ENCODE data around the gene PTPN1. TPM values are rescaled to one million over a fixed set of nuclear protein-coding genes. Genes with fewer than 3 reads are reported as not detected.
A peak's percentile ranks its signal among the peaks of the same experiment; 100 is the strongest.

PTPN1 gene
- polyA plus RNA-seq, 3 donors: 12.4 to 21.4 (median 19.1) TPM

GRCh38 chr20:50482396-50482981, 27.7 kb upstream of the PTPN1 start:
- Mint-ChIP-seq H3K9me3 (peaks cover 0 to 4% (median 1%) of the 10 kb centered on the region in 7 donors), H3K27me3 (ENCODE audit: low read depth in 3 of 3) (no peaks in the 10 kb centered on the region), H3K4me3 (peak overlapping the region in 1 of 2 donors; percentile 96), H3K27ac (peak overlapping the region in 5 of 7 donors; percentile 36 to 98 (median 96)), H3K4me1 (peaks cover 41% of the 10 kb centered on the region), H3K36me3 (no peaks in the 10 kb centered on the region)
- Histone ChIP-seq H3K9ac (ENCODE audit: insufficient read depth, low read length, poor library complexity, severe bottlenecking) (no peak overlapping the region), H2AFZ (ENCODE audit: insufficient read depth, low read depth, low read length, poor library complexity, severe bottlenecking) (no peak overlapping the region), H3K4me3 (replicated peaks in 1 of 3; ENCODE audit: low read depth in 2 of 3, low read length in 3 of 3) (no peak overlapping the region), H3K27ac (ENCODE audit: low read depth in 1 of 2, low read length in 2 of 2) (no peak overlapping the region), H3K27me3 (ENCODE audit: control insufficient read depth in 2 of 2, insufficient read depth in 2 of 2, low read length in 2 of 2) (no peaks in the 10 kb centered on the region), H3K4me1 (ENCODE audit: control insufficient read depth in 1 of 2, insufficient read depth in 2 of 2, low read length in 2 of 2) (peaks cover 31 to 36% of the 10 kb centered on the region in 2 donors), H3K9me3 (replicated peaks in 1 of 2; ENCODE audit: control insufficient read depth in 1 of 2, insufficient read depth in 1 of 2, low read length in 2 of 2) (peaks cover 0 to 3% of the 10 kb centered on the region in 2 donors), H3K79me2 (ENCODE audit: insufficient read depth, low read length) (no peaks in the 10 kb centered on the region), H4K20me1 (ENCODE audit: insufficient read depth, low read length) (no peaks in the 10 kb centered on the region), H3K4me2 (replicated peaks; ENCODE audit: extremely low read depth, low read length, poor library complexity, severe bottlenecking) (no peak overlapping the region), H3K36me3 (replicated peaks in 1 of 2; ENCODE audit: control insufficient read depth in 1 of 2, insufficient read depth in 2 of 2, low read length in 2 of 2) (no peaks in the 10 kb centered on the region)
- intact Hi-C loops (cut with micrococcal nuclease): loop anchor here in 1 of 2 donors (2.0 kb wide), 1 partner anchor 34 kb away; no protein-coding TSS in a partner anchor
- no peak for DNase-seq
- TF ChIP-seq, protein P1, sequence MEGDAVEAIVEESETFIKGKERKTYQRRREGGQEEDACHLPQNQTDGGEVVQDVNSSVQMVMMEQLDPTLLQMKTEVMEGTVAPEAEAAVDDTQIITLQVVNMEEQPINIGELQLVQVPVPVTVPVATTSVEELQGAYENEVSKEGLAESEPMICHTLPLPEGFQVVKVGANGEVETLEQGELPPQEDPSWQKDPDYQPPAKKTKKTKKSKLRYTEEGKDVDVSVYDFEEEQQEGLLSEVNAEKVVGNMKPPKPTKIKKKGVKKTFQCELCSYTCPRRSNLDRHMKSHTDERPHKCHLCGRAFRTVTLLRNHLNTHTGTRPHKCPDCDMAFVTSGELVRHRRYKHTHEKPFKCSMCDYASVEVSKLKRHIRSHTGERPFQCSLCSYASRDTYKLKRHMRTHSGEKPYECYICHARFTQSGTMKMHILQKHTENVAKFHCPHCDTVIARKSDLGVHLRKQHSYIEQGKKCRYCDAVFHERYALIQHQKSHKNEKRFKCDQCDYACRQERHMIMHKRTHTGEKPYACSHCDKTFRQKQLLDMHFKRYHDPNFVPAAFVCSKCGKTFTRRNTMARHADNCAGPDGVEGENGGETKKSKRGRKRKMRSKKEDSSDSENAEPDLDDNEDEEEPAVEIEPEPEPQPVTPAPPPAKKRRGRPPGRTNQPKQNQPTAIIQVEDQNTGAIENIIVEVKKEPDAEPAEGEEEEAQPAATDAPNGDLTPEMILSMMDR (IDR thresholded peaks at IDR 0.05): no peak
- WGBS (ENCODE audit: insufficient coverage): 80% methylated on average over 1 of the region's 4 CpGs

DNA sequence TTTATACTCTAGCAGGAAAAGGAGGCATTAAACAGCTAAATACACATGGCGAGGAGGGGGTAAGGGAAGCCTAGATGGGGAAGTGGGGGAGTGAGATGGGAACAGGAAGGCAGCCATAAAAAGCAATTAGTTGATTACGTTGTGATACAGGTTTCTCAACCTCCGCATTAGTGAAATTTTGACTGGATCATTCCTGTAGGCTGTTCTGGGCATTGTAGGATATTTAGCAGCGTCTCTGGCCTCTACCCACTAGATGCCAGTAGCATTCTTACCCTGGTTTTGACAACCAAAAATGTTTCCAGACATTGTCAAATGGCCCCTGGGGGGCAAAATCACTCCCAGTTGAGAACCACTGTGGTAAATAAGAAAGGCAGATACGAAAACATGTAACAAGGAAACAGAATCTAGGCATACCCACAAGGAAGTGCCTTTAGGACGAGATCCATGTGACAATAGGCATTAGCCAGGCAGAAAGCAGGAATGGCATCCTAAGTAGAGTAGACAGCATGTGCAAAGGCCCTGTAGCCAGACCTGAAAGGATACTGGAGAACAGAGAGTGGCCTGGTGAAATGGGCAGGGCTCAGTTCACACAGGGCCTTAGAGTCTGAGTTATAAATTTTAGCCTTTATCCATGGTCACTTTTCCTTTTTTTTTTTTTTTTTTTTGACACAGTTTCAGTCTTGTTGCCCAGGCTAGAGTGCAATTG, 25.8 kb upstream of the PTPN1 start:
- no peaks in the 10 kb centered on the region for H3K79me2 ChIP-seq (ENCODE audit: insufficient read depth, low read length)
- Mint-ChIP-seq H3K4me3 (peak overlapping the region; percentile 83 to 96), H3K27ac (peak overlapping the region; percentile 96 to 99 (median 98)), H3K36me3 (no peaks in the 10 kb centered on the region), H3K4me1 (peaks cover 28% of the 10 kb centered on the region), H3K27me3 (ENCODE audit: low read depth in 3 of 3) (no peaks in the 10 kb centered on the region), H3K9me3 (peaks cover 0 to 4% (median 1%) of the 10 kb centered on the region in 7 donors)
- peak overlapping the region; percentile 56 to 85 (median 82) for H3K4me3 ChIP-seq (replicated peaks in 1 of 3; ENCODE audit: low read depth in 2 of 3, low read length in 3 of 3)
- H4K20me1 ChIP-seq (ENCODE audit: insufficient read depth, low read length): no peaks in the 10 kb centered on the region
- H3K9me3 ChIP-seq (replicated peaks in 1 of 2; ENCODE audit: control insufficient read depth in 1 of 2, insufficient read depth in 1 of 2, low read length in 2 of 2): peaks cover 0 to 3% of the 10 kb centered on the region in 2 donors
- peaks cover 19 to 27% of the 10 kb centered on the region in 2 donors for H3K4me1 ChIP-seq (ENCODE audit: control insufficient read depth in 1 of 2, insufficient read depth in 2 of 2, low read length in 2 of 2)
- H3K27ac ChIP-seq (ENCODE audit: low read depth in 1 of 2, low read length in 2 of 2): peak overlapping the region; percentile 87 to 95
- intact Hi-C loops (cut with micrococcal nuclease): no loop called here
- H3K9ac ChIP-seq (ENCODE audit: insufficient read depth, low read length, poor library complexity, severe bottlenecking): peak overlapping the region; percentile 69
- H3K36me3 ChIP-seq (replicated peaks in 1 of 2; ENCODE audit: control insufficient read depth in 1 of 2, insufficient read depth in 2 of 2, low read length in 2 of 2): no peaks in the 10 kb centered on the region
- TF ChIP-seq, protein P1 (IDR thresholded peaks at IDR 0.05): no peak
- WGBS (ENCODE audit: insufficient coverage): 24% methylated on average over 4 of the region's 6 CpGs
- DNase-seq: peak in 2 of 3 donors; percentile 64 to 71
- peak overlapping the region; percentile 68 for H2AFZ ChIP-seq (ENCODE audit: insufficient read depth, low read depth, low read length, poor library complexity, severe bottlenecking)
- peak overlapping the region; percentile 81 for H3K4me2 ChIP-seq (replicated peaks; ENCODE audit: extremely low read depth, low read length, poor library complexity, severe bottlenecking)
- no peaks in the 10 kb centered on the region for H3K27me3 ChIP-seq (ENCODE audit: control insufficient read depth in 2 of 2, insufficient read depth in 2 of 2, low read length in 2 of 2)
